ENCODE data around the gene ABTB2.

ABTB2 gene

DNA sequence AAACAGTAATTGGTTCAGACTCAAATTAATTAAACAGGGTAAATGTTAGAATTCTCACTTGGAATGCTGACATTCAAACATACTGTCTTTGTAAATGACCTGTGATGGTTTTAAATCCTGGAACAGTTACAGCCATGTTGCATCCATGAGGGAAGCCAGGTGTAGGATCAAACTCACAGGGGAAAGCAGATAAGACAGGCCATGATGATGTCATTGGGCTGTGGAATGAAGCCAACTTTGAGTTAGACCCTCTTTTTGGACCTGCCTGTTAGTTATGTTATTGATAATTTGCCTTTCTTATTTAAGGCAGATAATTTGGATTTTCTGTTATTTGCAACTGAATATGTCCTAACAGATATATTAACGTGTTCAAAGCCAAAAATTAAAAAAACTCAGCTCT is 39.3 kb upstream of the ABTB2 start:
- TF ChIP-seq, protein P1, sequence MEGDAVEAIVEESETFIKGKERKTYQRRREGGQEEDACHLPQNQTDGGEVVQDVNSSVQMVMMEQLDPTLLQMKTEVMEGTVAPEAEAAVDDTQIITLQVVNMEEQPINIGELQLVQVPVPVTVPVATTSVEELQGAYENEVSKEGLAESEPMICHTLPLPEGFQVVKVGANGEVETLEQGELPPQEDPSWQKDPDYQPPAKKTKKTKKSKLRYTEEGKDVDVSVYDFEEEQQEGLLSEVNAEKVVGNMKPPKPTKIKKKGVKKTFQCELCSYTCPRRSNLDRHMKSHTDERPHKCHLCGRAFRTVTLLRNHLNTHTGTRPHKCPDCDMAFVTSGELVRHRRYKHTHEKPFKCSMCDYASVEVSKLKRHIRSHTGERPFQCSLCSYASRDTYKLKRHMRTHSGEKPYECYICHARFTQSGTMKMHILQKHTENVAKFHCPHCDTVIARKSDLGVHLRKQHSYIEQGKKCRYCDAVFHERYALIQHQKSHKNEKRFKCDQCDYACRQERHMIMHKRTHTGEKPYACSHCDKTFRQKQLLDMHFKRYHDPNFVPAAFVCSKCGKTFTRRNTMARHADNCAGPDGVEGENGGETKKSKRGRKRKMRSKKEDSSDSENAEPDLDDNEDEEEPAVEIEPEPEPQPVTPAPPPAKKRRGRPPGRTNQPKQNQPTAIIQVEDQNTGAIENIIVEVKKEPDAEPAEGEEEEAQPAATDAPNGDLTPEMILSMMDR (IDR thresholded peaks at IDR 0.05): no peak

DNA sequence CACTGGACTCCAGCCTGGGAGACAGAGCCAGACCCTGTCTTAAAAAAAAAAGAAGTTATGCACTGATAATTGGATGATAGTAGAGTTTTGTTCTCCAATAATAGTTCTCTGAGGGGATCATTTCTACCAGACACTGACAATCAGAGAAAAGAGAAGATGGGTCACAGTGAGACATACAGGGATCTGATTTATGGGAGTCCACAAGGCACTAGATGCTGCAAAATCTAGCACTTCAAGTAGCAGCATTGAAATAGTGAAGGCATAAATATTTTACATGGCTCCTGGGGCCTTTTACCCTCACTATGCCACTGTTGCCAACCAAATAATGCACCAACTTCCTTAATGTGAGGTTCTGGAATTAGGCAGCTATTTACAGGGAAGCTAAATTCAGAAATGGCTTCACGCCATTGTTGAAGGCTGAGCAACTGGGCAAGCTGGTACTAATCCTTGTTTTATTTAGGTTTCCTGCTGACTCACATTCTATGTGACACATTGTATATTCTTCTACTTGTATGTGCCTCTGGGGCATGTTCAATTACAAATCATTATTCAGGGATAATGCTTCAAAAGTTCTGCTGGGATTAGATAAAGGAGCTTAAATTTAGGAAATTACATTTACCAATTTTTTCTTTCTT is 38.2 kb upstream of the ABTB2 start:
- TF ChIP-seq, protein P1 (IDR thresholded peaks at IDR 0.05): no peak

DNA sequence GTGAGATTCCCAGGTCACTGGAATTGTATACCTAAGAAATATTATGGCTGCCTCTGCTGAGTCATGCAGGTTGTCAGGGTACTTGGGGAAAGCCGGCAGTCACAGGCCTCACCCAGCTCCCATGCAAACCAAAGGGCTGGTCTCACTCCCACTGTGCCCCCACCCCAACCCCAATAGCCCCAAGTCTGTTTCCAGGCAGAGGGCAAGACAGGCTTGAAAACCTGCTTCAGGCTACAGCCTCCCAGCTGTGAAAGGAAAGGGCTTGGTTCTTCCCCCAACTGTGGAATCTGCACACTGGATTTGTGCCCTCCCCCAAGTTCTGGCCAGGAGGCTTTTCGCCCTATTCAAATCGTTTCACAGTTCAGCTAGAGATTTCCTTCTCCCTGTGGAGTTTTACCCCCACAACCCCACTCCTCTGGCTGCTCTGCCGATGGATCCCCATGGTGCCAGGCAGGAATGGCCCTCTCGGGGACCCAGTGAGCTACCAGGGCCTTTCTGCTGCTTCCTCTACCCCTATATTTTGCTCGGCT is 37.0 kb upstream of the ABTB2 start:
- TF ChIP-seq, protein P1 (IDR thresholded peaks at IDR 0.05): no peak

DNA sequence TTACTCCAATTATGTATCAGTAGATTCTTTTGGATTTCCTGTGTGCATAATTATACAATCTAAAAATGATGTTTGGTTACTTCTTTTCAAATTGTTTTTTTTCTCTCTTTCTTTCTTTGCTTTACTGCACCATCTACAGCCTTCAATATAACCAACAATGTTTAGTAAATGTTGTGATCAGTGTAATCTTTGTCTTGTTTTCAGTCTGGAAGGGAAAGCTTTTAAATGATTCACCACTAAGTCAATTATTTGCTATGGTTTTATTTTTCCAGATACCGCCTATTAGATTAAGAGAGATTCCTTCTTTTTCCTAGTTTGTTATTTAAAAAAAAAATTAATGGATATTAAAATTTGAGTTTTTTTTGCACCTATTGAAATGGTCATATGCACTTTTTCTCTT is 29.8 kb upstream of the ABTB2 start:
- TF ChIP-seq, protein P1 (IDR thresholded peaks at IDR 0.05): no peak

DNA sequence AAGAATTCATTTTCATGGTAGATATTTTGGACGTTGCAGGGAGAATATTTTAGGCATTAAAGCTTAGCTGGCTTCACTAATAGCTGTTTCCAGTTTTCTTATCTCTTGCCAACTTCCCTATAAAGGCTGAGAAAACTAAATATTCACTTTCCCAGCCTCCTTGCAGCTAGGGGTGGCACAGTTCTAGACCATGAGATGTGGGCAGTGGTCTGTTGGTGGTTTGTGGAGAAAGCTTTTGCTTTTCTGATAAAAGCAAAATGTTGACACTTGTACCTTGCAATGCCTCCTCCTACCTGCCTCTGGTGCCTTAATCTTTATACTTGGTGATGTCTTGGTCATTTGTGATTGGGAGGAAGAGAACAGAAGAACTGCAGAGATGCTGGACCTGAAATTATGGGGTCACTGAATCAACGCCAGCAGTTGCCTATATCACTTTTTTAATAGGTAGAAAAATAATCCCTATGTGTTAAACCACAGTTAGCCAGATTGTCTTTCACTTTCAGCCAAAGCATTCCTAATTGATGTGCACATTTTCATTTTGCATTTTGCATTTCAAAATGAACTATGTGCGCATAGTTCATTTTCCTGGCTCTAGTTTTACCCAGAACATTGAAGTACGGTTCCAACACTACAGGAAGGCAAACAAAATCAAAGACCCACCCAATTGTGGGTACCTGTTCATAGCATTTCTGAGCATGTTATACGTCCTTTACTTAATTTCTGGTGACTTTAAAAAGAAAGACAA is 24.9 kb upstream of the ABTB2 start:
- TF ChIP-seq, protein P1 (IDR thresholded peaks at IDR 0.05): no peak

DNA sequence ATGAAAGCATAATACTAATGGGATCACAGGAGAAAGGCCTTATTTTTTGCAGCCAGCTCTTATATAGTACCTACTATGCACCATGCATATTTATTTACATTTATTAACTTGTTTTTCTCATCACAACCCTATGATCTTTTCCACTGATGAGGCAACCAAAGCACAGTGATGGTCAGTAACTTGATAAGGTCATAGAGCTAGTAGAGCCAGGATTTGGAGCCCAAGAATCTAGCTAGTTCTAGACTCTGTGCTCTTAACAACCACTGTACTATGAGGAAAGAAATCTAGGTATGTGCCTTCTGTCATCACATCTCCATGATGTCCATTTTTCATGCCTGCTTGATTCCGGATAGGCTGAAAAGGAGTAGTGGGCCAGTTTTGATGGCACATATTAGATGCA is 24.0 kb upstream of the ABTB2 start:
- TF ChIP-seq, protein P1 (IDR thresholded peaks at IDR 0.05): no peak

DNA sequence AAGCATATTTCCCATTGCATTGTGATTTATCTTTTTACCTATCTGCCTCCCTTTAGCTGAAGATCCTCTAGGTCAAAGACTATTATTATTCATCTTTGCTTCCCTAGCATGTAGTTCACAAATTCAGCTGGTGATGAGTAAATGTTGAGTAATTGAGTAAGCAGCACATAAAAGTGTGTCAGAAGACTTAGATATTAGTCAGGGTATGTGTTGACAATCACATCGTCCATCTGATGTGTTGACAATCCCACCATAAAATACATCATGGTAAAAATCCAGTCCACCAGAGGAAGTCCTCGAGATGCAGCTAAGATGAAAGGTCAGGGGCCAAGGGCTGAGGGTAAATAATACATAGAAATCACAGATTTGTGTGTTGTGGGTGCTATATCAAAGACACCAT is 22.9 kb upstream of the ABTB2 start:
- TF ChIP-seq, protein P1 (IDR thresholded peaks at IDR 0.05): no peak
